Ramos (cell line): ENCODE measurements around the gene TGM5.
"Not testable (repeated sequence)": the region's sequence is repeated elsewhere in the genome, so short reads cannot be mapped to it uniquely, and the experiment has no call there.

Source experiments
- in situ Hi-C: fragments of 300-500 bp; cut with MboI; formaldehyde crosslinking; loops from one replicate; pipeline ENCODE4 v1.14.3; 2022; ENCODE audit warnings: low sequenced_read_pairs; ENCODE audit not compliant: unreplicated experiment

TGM5 gene

GRCh38 chr15:43249699-43250203 is 17.0 kb downstream of the TGM5 start:
- in situ Hi-C loops = no loop called here

- in situ Hi-C loops = no loop called here
Observed at GRCh38 chr15:43249236-43249635, 17.5 kb downstream of the TGM5 start.

- in situ Hi-C loops = no loop called here
Observed at GRCh38 chr15:43246261-43246774, 20.4 kb downstream of the TGM5 start.

DNA sequence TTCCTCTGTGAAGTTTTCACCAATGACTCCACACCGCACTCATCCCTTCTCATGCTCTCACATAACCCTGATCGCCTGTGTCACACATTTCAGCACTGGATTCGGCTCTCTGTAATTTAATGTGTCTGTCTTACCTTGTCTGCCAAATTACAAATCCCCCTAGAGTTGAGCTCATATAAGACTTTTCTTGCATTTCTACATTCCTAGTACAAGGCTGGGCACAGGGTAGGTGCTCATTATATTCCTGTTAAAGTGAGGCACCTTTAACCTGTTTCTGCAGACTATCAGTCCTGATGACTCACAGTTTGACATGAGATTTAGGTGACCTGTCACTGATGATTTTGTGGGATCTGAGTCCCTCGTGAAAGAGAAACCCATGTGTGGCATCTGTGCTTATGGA is 22.6 kb downstream of the TGM5 start:
- in situ Hi-C loops = no loop called here

DNA sequence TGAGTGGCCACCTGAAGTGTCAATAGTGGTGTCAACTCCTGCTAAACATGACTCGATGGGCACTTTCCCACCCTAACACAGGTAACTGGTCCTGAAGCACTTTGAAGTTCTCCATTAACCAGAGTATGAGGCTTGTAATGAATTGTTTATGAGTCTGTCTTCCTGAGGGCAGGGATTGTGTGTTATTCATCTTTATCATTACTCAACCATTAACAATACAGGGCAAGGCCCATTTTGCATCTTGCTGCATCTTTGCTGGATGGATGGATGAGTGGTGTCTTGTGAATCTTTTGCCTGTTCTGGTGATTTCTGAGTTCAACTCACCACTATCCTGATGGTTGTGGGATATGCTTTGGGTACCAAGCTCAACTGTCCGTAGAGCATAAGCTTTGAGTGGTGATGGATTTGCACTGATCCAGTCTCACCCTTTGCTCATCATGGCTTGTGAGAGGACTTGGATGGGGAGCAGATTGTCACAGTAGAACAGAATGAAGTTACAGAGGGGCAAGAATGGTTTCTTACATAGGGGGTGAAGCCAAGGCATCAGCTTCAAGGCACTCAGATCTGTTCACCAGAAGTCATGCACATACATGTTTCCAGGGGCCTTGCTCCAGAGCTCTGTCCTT is 23.6 kb downstream of the TGM5 start:
- in situ Hi-C loops = no loop called here

GRCh38 chr15:43242616-43243015 is 24.1 kb downstream of the TGM5 start:
- in situ Hi-C loops = no loop called here

DNA sequence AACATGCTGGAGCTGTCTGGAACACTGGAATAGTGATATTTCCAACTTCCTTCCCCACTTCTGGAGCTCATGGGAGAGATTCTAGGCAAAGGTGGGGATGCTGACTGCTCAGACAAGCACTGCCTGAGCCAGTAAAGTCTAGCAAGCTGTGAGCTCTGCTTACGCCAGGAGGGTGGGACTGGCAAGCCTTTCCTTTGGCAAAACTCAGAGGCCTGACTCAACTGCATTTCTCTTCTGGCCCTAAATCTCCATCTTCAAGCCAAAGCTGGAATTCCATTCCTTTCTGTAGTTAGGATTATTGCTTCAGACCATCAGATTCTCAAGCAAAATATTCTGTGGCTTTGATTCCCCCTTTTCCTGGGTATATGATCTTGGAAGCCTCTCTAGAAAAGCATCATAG is 25.6 kb downstream of the TGM5 start:
- in situ Hi-C loops = no loop called here

GRCh38 chr15:43239732-43240491 is 26.8 kb downstream of the TGM5 start:
- in situ Hi-C loops = no loop called here

DNA sequence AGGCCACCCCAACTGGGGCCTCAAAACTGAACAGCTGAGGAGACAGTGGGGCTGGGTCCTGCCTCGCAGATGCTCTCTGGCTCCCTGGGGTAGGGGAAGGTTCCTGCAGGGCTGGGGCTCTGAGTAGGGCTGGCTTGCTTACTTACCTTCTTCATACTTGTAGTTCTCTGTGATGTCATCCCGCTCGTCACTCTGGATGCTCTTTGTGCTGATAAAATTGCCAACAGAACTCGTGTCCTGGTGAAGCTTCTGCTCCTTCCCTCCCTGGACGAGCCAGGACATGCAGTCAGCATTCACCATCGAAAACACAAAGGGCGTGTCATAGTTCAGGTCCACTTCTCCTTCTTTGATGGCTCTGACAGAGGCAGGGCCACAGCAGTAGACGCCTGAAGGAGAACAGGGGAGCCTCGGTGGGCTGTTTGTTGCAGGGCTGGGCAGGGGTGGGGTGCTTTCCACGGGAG is 28.0 kb downstream of the TGM5 start:
- in situ Hi-C loops = no loop called here

- in situ Hi-C loops = no loop called here
Observed at GRCh38 chr15:43237842-43238470, 28.8 kb downstream of the TGM5 start.

- in situ Hi-C loops = no loop called here
Observed at GRCh38 chr15:43235536-43235935, 31.2 kb downstream of the TGM5 start.

DNA sequence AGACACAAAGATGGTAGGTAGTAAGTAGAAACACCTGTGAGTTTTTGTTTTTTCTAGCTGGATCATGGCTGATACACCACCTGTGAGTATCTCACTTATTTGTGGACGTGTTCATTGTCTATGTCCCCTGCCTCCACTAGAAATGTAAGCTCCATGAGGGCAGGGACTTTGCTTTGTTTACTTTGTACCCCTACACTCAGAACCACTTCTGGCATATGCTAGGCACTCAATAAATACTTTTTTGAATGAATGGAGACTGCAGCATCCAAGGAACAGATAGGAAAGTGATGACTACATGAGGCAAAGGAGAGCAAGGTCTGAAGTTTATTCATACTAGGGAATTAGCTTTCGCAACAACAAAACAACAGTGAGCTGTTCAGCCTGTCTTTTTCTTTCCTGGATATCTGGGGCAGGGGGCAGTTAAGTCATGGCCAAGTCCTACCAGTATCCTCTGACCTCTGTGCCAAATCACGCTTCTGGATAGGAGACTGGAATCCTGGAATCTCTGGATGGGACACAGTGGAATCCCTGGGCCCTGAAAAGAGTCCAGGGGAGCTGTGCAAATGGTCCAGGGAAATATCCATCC is 34.3 kb downstream of the TGM5 start:
- in situ Hi-C loops = no loop called here

GRCh38 chr15:43230640-43231115 is 36.0 kb downstream of the TGM5 start:
- in situ Hi-C loops = no loop called here

GRCh38 chr15:43229977-43230376 is 36.8 kb downstream of the TGM5 start:
- in situ Hi-C loops = no loop called here

DNA sequence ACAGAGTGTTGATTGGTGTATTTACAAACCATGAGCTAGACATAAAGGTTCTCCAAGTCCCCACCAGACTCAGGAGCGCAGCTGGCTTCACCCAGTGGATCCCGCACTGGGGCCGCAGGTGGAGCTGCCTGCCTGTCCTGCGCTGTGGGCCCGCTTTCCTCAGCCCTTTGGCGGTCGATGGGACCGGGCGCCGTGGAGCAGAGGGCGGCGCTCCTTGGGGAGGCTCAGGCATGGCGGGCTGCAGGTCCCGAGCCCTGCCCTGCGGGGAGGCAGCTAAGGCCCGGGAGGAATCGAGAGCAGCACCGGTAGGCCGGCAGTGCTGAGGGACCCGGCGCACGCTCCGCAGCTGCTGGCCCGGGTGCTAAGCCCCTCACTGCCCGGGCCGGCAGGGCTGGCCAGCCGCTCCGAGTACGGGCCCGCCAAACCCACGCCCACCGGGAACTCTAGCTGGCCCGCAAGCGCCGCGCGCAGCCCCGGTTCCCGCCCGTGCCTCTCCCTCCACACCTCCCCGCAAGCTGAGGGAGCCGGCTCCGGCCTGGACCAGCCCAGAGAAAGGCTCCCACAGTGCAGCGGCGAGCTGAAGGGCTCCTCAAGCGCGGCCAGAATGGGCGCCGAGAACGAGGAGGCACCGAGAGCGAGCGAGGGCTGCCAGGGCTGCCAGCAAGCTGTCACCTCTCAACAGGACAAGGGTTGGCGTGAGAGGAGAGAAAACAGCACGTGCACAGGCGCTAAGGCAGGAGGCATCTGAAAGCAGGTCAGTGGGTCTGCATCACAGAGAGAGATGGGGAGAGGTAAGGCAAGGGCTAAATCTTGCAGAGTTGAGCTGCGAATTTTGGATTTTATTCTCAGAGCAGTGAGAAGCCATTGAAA is 40.1 kb downstream of the TGM5 start:
- in situ Hi-C loops = no loop called here

GRCh38 chr15:43225950-43226255 is 40.8 kb downstream of the TGM5 start:
- in situ Hi-C loops = not testable (repeated sequence)

DNA sequence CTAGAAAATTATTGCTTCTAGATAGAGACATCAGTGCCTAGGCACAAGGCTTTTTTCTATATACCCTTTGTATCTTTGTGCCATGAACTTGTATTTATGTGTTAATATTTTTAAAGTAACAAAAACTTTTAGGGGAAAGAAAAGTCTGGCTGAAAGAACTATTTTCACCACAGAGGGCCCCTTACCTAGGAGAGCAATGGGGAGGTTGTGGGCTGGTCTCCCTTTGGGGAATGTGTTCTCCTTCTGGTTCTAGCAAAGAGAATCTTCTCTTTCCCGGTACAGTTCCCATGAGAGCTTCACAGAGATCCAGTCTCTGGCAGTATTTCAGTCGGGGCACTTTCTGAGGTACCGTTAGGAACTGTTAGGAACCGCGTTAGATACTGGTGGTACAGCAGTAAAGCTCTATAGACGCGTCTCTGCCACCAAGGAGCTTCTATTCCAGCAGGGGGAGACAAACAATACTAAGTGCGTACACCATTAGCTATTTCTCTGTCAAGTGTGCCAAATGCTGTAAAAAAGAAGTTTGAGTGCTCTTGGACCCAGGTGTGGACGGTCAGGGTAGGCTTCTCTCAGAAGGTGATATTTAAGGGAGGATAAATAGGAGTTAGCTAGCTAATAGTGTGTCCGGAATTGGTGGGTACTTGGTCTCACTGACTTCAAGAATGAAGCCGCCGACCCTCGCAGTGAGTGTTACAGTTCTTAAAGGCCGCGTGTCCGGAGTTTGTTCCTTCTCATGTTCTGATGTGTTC is 41.4 kb downstream of the TGM5 start:
- in situ Hi-C loops = no loop called here

- in situ Hi-C loops = no loop called here
Observed at GRCh38 chr15:43221422-43221821, 45.3 kb downstream of the TGM5 start.

- in situ Hi-C loops = no loop called here
Observed at GRCh38 chr15:43220991-43221403, 45.7 kb downstream of the TGM5 start, which contains the start of gene EPB42. TSS of gene EPB42 (minus strand) at chr15:43221018. CDS start at chr15:43220825, 193 bp downstream.
